ENCODE measurements around the gene CSRP3.
A peak's percentile ranks its signal among the peaks of the same experiment; 100 is the strongest.

Gene CSRP3

DNA sequence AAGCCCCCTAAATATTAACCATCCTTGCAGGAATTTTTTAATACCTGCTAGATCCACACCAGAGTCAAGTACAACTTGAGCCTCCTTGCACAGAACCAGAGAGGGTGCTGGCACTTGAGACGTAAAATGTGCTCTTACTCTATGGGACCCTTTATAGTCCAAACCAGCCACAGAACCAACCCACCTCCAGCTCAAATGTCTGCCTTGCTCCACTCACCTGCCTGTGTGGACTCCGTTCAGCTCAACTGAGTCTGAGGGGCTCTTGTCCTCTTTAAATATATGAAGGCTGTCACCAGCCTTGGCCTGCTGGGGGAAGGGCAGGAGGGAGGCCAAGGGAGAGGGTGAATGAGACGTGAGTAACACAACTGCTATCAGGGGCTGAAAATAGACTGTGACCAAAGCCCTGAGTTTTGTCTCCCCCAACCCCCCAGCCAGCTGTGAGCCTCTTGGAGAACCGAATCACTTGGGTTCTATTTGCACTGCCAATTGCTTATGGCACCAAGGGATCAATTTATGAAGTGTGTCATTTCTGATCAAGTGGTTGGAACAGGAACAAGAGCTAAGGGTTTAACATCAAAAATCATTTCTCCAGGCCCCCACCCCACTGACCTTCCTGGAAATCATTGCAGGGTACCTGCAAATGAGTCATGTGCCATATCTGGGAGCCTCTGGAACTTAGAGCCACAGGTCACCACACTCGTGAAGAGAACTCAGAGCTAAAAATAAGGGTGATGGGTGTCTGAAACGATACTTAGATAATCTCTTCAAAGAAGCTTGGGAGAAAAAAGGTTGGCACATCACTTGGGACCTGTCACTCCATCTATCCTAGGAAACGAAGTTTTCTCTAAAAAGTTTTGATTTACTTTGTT lies at the start of gene CSRP3:
Gene CSRP3, minus strand, starts transcription at position 247 of the 869 bp plus-strand sequence. CDS start 9,535 bp downstream, outside the sequence.
- DNase-seq = no peak

GRCh38 chr11:19251577-19251976 lies 49.8 kb upstream of the CSRP3 start:
- no peak for DNase-seq

DNA sequence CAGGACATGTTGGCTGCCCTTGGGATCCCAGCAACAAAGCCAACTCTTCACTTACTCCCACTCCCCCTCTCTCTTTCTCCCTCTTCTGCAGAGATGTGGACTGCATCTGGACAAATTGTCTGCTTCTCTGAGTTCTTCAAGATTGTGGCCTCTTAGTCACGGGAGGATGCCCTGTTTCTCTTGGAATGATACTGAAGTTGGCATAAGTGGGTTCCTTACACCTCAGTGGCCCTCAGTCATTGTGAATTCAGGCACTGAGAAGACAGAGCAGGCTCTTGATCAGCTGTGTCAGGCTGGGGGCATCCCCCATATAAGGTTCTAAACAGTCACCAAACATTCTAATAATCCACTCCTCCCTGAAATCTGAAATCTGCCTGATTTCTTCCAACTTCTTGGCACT lies 45.0 kb upstream of the CSRP3 start:
- no peak for DNase-seq

DNA sequence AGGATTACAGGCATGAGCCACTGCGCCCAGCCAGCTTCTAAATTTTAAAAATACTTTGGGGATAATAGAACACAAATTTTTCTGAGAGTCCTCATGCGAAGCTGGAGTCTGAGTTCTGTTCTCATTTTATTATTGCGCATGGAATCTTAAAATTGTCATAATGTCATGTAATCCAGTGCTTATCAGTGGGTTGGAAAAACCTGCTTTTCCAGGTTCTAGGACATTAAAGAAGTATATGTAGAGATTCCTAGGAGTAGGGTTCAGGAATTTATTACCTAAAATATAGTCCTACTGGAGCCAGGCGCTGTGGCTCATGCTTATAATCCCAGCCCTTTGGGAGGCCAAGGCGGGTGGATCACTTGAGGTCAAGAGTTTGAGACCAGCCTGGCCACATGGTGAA lies 43.6 kb upstream of the CSRP3 start:
- no peak for DNase-seq

DNA sequence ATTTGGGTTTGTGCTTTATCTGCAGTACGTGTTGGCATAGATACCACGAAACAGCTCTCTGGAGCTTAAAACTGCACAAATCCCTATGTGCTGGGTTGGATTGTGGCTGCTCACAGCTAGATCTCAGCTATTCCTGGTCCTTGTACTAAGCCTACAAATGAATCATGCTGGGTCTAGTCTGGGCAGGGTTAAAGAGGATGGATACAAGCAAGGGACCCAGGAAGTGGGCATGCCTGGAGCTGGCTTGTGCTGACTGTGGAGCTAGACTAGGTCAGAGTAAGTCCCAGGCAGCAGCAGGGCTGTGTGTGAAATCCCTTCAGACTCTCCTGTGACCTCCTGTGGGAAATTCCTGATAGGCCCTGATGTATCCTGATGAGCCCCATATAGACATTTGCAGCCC lies 42.8 kb upstream of the CSRP3 start:
- no peak for DNase-seq

- no peak for DNase-seq
Observed at GRCh38 chr11:19244084-19244483, 42.3 kb upstream of the CSRP3 start.

DNA sequence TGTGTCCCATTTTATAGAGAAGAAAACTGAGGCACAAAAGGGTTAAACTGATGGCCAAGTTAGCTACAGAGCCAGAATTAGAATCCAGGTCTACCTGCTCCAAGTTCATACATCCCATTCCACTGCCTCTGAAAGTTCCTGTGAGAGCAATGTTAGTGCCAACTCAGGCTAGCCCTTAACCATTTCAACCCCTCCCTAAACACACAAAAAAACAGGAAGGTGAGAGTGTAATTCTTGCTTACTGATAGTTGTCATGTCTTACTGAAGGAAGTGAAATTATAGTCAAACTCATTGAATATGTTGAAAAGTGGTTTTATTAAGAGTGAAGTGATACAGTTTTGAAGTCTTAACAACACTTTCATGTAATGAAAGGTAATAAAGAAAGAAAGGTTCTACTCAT lies 41.8 kb upstream of the CSRP3 start:
- DNase-seq = no peak

DNA sequence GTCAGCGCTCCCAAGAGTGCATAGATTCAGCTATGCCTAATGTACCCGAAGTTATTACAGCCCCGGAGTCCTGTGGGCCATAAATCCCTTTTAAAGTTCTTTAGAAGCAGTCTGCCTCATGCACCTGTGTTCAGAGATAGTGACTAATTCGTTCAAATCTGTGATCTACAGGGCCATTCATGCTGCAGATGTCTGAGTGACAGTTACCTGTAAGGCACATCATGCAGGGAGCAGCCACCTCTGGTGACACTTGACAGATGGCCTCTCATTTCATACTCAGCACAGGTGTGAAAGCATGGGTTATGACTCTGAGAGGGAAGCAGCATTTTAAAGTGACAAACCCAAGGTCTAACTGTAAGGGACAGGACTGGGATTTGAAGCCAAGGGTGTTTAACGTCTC lies 41.4 kb upstream of the CSRP3 start:
- DNase-seq = no peak

DNA sequence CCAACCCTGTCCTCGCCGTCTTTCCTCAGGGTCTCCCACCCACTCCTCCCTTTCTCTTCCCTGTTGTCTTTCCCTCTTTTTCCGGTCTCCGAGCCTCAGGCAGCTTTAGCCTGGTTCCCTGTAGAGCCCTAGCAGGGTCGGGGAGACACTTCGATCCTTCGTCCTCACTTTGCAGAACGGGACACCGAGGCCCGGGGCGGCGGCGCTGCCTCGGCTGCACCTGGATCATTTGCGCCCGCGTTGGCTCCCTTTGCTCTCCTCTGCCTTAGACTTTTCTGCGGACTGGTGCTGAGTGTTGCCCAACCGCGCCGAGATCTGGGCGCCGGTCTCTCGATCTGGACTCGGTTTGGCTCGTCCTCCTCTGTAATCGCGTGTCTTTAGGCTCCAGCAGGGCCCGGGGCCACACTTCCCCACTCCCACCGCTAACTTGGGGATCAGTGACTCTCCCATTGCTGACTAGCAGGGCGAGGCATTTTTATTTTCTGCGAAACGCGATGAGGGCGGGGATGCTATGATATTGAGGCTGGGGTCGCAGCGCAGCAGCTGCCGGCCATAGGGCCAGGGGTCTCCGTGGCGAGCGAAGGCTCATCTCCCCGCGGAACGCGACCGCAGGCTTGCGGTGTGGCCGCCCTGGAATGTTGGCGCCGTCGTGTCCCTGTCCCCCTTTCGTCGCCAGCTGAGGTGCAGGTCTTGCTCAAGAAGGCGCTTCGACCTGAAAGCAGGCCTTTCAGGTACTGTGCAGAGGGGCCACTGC lies 40.6 kb upstream of the CSRP3 start:
- no peak for DNase-seq

DNA sequence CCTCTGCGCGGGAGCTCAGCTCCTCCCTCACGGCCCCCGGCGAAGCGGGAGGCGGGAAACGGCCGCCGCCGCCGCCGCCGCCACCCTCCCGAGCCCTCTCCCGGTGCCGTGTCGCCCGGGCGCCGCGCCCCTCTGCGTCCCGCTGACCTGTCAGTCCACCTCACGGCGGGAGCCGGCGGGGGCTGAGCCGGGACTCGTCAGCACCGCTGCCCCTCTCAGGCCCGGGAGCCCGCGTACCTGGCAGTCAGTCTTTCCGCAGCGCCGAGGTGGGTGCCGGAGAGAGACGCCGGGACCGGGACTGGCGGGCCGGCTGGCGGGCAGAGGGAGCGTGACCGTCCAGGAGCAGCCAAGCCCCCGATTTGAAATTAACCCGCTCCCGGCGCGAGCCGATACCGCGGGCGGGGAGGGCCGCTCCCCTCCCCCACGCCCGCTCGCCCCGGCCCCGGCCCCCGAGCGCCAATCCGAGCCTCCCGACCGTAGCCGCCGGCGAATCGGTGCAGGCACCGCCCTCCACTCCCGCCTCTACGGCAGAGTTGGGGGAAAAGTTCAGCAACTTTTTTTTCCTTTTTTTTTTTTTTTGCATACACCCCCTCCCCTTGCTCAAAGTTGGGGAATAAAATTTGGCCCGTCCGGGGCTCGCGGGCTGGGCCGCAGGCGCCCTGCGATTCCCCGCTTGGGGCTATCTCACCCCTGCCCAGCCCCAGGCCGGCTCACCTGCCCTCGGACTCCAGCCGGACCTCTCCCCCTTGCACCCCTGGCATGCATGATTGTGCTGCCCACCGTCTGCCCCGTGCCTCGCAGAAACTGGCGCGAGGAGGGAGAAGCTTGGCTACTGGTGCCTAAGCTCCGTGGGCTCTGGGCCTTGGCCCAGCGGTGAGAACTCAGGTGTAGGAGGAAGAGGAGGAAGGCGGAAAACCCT lies 39.7 kb upstream of the CSRP3 start:
- peak; percentile 46 for DNase-seq

DNA sequence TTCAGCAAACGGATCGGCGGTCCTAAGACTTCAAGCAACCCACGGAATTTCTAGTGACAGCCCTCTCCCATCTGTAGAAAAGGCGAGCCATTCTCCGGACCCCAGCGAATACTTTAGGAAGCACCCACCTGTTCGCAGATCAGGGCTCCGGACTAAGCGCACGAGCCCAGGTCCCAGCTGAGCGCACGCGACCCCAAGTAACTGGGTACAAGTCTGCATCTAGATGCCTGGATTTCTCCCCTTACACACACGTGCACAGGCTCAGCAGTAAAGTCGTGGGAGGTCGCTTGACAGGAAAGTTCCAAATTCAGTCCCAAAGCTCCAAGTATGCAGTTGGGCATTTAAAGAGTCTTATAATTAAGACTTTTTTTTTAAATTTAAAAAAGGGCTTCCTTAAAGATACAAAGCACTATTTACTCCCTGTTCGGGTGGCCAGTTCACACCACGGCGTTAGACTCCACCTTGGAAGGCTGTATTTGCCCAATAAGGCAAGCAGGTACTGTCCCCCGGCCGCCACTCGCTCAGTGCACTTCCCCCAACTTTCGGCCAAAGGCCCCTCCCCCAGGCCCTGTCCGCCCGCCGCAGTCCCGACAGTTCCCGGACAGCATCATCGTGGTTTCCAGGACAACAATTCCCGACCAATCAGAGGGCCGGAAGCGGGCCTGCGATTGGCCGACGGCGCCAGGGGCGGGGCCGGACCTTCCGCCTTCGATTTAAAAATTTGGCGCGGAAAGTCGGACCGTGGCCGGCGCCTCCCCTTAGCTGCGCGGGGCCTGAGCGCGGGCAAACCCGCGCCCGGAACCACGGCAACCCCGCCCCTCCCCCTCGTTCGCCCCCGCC lies 38.9 kb upstream of the CSRP3 start, which contains the start of gene E2F8:
Gene E2F8, minus strand, starts transcription at position 526 of the 840 bp plus-strand sequence. CDS start 824 bp downstream, outside the sequence.
- DNase-seq = peak; percentile 98

DNA sequence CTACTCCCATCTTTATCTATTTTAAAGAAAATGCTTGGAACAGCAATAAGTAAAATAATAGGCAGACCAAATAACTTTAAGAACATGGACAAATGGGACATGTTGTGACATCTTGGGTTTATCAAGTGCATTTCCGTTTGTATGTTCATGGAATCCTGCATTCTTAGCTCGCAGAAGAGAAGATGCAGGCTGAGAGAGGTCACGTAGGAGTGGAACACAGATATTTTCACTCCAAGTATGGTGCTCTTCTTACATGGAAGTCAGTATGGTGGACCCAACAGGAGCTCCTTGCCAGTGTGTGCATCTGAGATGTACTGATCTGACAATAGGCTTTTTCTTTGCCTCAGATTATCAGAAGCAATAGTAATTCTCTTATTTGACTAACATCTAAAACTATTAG lies 37.3 kb upstream of the CSRP3 start:
- DNase-seq = no peak

- DNase-seq = peak; percentile 5
Observed at GRCh38 chr11:19237813-19238212, 36.0 kb upstream of the CSRP3 start.

DNA sequence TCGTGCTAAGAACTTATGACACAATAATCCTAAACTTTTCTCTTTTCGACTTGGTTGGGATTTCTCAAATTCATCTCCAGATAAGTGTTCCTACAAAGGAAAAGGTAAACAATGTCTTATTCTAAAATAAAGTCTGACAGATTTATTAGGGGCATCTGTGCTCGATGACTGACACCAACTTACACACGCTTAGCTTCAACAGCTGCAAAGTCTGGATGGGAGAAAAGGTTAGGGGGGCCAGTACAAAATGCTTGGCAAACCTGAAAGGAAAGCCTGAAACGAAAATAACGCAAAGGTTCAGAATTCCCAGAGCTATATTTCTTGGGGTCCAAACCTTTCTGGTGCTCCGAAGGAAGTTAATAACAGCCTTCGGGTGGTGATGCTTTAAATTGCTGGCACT lies 35.6 kb upstream of the CSRP3 start:
- no peak for DNase-seq

- DNase-seq = no peak
Observed at GRCh38 chr11:19234231-19234817, 32.5 kb upstream of the CSRP3 start.

DNA sequence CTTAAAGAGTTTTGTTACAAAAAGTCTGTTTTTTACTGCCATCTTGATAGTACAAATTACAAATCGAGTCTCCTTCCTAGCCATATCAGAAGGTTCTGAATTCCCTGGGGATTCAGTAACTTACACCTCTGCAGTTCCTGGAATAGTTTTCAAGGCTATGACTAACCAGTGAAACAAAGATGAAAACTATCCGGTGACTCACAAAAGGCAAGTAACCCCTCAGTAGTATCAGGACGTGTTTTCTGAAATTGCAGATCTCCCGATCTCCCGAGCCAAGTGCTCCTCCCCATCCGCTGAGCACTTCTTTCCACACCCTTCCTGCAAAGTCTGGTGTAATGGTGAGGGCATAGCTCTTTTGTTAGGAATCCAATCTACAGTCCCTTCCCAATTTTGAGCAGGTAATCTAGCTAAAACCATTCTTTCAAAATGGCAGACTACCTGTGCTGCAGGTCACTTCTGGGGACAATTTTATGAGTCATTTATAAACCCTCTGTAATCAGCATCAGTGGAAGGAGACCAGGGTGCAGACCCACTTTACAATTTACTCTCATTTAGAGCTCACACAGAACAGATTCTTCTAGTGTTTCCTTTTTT lies 31.2 kb upstream of the CSRP3 start:
- DNase-seq = no peak

DNA sequence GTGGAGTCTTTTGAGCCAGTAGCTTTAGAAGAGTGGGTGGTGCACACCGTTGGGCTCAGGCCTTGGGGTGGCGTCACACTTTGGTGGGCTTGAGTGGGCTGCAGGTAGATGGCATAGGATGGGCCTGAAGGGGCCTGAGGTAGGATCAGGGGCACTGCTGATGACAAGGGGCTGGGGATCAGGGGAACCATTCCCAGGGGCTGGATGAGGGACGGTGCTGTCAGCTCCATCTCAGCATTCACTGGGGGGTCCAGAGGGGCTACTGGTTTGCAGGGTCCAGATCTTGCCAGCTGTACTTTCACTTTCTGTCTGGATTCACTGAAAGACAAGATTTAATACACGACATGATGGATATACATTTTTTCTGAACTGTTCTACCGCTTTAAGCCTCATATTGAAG lies 27.9 kb upstream of the CSRP3 start:
- DNase-seq = no peak

DNA sequence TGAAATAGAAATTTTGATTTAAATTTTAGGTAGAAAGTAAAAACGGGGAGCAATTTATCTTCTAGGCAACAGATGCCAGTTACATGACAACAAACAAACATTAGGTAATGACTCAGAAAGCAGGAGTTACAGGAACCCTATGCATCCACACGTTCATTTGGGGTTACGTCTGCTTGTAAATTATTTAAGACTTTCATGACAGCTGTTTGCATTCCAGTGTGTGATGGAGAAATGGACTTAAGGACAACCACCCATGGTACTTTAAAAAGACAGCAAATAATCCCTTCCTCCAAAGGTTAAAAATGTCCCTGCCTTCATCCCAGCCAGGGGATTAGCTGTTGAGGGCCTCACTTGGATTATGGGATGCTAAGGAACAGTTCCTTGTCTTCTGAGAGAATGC lies 27.2 kb upstream of the CSRP3 start:
- DNase-seq = no peak

DNA sequence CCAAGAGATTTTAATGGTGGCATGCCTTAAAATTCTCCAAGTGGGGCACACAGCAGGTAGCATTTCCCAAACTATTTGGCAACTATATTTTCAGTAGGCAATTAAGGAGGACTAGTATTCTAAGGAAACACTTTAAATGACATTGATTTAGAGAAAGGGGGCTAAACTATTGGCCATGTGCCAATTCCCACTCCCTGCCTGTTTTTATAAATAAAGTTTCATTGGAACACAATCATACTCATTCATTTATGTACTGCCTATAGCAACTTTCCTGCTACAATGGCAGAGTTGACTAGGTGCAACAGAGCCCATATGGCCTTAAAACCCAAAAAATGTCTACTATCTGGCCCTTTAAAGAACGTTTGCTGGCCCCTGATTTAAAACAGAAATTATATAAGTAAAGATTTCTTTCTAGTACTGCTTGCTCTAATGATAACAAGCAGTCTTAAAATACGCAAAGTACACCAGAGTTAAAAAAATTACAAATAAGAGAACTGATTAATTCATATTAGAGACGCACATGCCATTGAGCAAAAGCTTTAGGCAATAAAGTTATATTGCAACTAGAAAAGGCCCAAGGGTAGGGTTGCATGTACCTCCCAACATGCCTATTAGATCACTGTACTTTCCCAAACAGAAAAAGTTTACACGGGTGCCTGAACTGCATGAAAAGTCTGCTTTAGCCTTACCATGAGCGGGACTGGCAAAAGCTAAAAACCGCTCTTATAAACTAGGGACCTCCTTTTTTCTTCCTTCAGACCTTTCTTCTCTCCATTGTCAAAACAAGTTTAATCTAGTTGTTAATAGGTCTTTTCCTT lies 24.8 kb upstream of the CSRP3 start:
- no peak for DNase-seq

DNA sequence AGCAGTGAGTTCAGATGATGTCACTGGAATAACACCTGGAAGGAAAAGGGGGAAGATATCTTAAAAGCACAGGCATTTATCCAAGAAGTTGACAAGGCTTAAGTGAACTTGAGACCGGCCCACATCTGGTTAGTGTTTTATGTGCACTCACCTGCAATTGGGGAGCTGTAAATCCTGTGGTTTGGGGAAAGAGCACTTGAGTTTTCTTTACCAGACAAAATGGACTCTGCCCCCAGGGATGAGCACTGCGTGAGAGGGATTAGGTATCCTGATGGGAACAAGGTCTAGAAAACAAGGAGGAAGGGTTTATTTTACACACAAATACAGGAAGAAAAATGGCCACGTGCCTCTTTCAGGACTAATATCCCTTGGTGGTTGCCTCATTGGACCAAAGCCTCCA lies 23.8 kb upstream of the CSRP3 start:
- DNase-seq = no peak
